GM15510 (cell line): ENCODE data around the gene FGD2.

Source experiments
- POLR2A ChIP-seq: IDR thresholded peaks from 3 replicates; pipeline ENCODE4 v1.6.1; 2011; ENCODE audit warnings: borderline replicate concordance; ENCODE audit not compliant: insufficient read length; ENCODE audit errors: extremely low read depth

Gene FGD2

GRCh38 chr6:36980129-36980528 is 25.3 kb upstream of the FGD2 start:
- no peak for TF ChIP-seq POLR2A

DNA sequence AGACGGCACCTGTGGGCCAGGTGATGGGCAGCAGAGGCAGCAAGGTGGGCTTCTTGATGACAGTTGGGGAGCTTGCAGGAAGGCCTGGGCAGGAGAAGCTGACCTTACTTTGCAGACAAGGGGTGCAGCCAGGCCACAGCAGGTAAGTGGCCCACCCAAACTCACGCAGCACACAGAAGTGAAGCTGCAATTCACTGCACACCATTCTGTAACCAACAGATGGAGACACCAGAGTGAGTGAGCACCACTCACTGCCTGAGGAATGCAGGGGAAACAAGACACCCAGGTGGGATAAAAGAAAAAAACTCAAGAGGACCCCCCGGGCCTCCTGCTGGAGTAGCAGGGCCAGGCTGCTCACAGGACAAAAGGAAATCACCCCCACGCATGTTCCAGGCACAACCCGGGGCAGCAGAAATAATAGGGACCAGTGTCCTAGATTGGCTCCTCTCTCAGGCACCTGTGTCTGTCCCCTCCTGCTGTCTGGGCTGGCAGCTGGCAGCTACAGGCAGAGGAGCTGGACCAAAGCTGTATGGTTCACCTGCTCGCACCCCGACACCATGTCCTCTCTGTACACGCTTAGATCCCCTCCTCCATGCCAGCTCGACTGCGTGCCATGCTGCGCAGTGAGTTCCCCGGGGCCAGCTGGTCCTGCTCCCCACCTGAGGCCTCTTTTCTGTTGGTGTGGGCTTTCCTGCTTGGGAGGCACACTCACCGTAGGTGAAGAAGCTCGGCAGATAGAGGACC is 24.4 kb upstream of the FGD2 start:
- TF ChIP-seq POLR2A: no peak

- no peak for TF ChIP-seq POLR2A
Measured at GRCh38 chr6:36983538-36983937, 21.9 kb upstream of the FGD2 start.

GRCh38 chr6:36984581-36985416 is 20.7 kb upstream of the FGD2 start:
- no peak for TF ChIP-seq POLR2A

- no peak for TF ChIP-seq POLR2A
Measured at GRCh38 chr6:36985417-36985807, 20.0 kb upstream of the FGD2 start.

GRCh38 chr6:36985808-36986703 is 19.4 kb upstream of the FGD2 start, which contains the start of gene MTCH1:
TSS of gene MTCH1 (minus strand) at chr6:36986196. CDS start at chr6:36986173, 23 bp downstream.
- peak; percentile 98 for TF ChIP-seq POLR2A

- TF ChIP-seq POLR2A: no peak
Measured at GRCh38 chr6:36986704-36987047, 18.8 kb upstream of the FGD2 start.

DNA sequence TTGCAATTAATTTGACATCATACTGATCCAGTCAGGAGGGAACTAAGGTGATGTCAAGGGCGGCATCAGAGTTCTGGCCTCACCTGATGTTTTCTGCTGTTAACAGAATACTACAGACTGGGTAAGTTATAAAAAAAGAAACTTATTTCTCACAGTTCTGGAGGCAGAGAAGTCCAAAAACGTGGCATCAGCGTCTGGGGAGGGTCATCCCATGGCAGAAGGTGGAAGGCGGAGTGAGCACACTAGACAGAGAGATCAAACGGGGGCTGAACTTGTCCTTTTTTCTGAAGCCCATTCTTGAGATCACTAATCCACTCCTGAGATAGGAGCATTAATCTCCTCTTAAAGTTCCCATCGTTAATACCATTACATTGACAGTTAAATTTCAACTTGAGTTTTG is 16.2 kb upstream of the FGD2 start:
- no peak for TF ChIP-seq POLR2A

- TF ChIP-seq POLR2A: no peak
Measured at GRCh38 chr6:36997811-36998722, 7.4 kb upstream of the FGD2 start.

DNA sequence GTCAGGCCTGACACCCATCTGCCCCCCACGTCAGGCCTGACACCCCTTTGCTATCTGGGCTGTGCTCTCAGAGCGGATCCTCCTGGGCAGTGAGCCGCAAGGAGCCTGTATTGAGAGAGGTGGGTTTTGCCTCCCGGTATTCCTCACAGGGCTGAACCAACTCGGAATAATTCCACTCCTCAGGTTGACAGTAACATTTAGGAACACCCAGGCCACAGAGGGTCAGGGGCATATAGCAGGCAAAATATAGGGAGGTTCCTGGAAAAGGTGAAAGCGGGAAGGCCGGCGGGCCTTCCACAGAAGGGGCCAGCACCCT is 6.8 kb upstream of the FGD2 start:
- TF ChIP-seq POLR2A: no peak

DNA sequence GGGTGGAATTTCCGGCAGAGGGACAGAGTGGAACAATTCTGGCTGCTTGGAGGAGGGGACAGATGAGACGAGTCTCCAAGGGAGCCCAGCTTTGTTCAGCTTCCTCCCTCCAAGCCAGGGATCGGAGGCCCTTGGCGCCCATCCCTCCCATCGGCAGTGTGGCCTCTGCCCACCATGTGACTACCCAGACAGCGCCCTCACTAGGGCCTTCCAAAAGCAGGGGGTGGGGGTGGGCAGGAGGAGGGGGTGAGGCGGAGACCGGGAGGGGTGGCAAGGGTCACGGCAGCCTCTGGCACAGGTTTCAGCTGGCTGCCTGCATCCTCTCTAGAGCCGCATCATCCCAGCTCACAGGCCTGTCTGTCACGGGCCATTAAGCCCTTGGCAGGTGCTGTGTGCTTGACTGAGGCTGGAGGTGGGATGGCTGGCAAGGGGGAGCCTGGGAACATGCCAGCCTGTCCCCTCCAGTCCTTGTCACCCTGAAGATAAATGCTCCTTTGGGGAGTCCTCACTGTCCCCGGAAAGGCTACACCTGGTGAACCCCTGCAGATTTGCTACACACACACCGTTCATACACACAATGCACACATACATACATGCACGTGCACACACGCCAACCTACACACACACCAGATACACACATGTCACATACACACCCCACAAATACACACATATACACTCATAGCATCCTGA is 6.2 kb upstream of the FGD2 start:
- no peak for TF ChIP-seq POLR2A

- TF ChIP-seq POLR2A: no peak
Measured at GRCh38 chr6:36999751-37000125, 5.7 kb upstream of the FGD2 start.

GRCh38 chr6:37004044-37004980 is 1.1 kb upstream of the FGD2 start:
- no peak for TF ChIP-seq POLR2A

- TF ChIP-seq POLR2A: no peak
Measured at GRCh38 chr6:37005827-37006567, 542 bp downstream of the FGD2 start.
